NCI-H146 (cell line): ENCODE data around the gene A2M.

Experiments used
- DNase-seq: peaks from one replicate; lab custom pipeline; 2025; lab: John Stamatoyannopoulos, UW

The A2M gene

GRCh38 chr12:9099552-9100190 is 16.0 kb downstream of the A2M start:
- DNase-seq, result no peak

GRCh38 chr12:9098463-9099026 is 17.2 kb downstream of the A2M start:
- no peak for DNase-seq

- no peak for DNase-seq
Measured at GRCh38 chr12:9098115-9098452, 17.6 kb downstream of the A2M start.

DNA sequence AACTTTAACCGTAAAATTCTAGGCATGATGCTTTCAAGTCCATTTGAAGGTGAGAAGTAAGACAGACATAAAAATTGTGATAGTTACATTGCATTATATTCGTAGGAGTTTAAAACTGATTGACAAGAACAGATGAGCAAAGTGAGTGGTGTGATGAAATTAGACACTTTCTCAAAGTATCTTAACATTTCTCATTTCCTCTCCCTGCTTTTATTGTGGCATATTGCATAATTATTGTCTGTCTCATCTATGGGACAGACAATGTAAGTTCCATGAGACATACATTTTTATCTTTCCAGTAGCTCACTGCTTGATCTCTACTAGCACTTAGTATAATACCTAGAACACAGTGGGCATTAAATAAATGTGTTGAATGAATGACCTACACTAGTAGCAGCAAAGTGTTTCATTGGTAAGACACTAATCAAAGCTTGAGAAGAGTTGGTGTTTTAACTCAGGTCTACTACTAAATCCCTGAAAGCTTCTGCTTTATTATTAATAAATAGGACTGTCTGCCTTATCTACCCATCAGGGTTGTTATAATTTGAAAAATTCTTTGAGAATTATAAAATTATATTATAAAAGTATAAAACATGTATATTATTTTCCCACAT is 19.0 kb downstream of the A2M start:
- no peak for DNase-seq

GRCh38 chr12:9095322-9095721 is 20.4 kb downstream of the A2M start:
- no peak for DNase-seq

GRCh38 chr12:9094512-9095206 is 21.1 kb downstream of the A2M start:
- no peak for DNase-seq

DNA sequence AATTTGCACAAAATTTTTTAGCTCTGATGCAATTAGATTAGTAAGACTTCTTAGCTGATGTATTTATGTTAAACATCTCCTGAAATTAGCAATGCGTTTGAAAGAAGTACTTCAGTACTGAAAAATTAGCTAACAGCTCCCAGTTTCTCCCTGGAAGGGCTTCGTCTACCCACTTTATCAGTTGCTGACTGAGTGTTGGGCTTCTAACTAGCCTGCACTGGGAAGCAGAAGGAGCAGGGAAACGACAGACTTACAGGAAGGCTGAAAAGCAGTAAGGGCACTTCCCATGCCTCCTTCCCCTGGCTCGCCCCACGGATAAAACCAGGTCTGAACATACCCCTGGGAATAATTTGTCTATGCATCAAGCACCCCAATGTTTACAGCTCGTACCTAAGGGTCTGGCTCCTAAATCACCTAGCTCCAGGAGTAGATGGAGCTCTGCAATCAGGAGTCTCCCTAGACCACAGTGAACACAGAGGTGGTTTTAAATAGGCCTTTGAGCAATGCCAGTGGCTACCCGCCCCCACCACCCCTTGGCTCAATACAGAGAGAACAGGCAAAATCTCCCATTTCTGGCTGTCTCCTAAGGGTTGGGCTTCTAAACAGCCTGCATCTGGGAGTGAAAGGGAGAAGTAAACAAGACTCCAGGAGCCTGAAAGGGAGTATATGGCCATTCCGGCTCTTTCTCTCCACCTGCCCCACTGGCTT is 23.7 kb downstream of the A2M start:
- DNase-seq, result no peak

DNA sequence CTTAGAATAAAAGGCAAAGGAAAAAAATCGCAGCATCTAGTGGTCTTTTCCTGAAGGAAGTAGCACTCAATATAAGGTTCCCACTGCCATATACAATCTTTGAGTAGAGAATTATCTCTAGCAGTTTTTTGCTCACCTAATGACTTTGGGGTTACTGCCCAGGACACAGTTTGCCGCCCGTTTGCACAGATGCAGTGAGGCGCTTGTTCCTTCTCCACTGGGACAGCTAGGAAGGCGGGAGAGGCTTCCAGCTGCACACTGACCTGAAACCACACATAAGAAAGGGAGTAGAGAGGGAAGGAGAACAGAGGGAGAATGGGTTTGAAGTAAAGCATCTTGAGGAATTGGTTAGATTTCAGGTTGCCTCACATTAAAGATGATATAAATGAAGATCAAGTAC is 25.5 kb downstream of the A2M start:
- DNase-seq, result no peak

DNA sequence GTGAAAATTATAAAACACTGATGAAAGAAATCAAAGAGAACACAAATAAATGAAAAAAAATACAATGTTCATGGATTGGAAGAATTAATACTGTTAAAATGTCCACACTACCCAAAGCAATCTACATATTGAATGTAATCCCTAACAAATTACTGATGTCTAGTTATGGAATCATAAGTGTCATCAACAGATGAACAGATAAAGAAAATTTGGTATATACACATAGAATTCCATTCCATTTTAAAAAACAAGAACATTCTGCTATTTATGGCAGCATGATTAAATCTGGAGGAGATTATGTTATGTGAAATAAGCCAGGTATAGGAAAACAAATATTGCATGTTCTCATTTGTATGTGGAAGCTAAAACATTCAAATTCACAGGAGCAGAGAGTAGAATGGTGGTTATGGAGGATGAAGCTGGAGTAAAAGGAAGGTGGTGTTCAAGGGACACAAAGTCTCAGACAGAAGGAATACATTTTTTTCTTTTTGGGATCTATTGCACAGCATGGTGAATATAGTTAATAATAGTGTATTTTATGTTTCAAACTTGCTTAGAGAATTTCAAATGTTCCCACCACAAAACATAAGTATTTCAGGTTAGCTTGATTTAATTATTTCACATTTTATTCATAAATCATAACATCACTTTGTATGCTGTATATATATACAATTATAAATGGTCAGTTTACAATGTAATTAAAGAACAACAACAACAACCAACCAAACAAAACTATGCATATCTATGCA is 28.5 kb downstream of the A2M start:
- DNase-seq, result no peak

DNA sequence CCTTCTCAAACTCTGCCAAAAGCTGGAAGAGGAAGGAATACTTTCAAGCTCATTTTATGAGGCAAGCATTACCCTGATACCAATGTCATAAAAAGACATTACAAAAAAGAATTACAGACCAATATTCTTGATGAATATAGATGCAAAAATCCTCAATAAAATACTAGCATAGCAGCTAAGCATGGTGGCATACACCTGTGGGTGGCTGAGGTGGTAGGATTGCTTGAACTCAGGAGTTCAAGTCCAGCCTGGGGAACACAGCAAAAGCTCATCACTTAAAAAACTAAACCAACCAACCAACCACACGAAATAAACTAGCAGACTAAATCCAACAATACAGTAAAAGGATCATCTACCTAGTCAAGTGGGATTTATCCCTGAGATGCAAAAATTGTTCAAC is 29.6 kb downstream of the A2M start:
- no peak for DNase-seq

DNA sequence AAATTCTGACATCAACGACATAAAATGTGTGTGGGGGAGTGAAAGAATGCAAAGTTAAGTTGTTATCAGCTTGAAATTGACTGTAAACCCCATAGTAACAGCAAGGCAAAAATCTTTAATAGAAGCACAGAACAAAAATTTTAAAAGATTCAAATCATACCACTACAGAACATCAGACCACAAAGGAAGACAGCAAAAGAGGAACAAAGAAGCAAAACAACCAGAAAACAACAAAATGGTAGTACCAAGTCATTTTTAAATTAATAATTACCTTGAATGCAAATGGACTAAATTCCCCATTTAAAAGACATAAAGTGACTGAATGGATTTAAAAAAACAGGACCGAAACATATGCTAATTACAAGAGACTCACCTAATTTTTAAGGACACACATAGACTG is 31.3 kb downstream of the A2M start:
- DNase-seq, result no peak

DNA sequence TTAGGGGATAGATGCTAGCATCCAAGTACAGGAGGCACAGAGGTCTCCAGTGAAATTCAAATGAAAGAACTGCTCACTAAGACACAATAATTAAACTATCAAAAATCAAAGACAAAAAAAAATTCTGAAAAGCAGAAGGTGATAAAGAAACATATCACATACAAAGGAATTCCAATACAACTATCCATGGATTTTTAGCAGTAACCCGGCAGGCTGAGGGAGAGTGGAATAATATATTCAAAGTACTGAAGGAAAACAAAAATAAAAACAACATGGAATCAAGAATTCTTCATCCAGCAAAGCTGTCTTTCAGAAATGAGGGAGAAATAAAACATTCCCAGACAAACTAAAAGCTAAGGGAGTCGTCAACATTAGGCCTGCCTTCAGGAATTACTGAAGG is 31.9 kb downstream of the A2M start:
- DNase-seq, result no peak

DNA sequence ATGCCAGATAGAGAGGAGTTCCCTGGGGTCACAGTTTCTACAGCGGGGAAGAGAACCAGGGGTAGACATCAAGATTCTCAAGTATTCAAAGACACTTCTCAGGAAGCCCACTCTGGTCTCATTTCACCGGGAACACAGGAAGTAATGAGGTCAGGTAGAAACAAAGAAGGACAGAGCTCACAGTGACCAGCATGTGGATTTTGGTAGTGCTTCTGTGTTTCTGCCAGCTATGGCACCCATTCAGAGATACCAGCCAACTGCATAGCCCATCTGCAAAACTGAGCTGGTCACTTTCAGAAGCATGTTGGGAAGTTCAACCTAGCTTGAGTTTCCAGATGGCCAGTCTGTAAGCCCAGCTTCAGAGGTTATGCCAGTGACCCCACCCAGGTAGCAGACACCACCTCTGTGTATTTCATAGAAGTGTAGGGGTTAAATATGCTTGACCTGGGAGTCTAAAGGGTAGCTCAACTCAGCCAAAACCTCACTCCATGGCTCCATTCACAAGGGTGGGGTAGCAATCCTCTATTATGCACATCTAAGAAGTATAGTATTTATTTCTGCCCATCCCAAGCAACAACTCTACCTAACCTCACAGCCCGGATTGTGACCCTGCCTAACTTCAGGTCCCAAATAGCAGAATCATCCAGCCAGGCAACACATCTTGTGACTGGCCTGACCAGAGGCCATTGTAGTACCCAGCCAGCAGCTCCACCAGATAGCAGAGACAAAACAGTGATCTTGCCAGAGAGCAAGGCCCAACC is 33.9 kb downstream of the A2M start:
- no peak for DNase-seq

DNA sequence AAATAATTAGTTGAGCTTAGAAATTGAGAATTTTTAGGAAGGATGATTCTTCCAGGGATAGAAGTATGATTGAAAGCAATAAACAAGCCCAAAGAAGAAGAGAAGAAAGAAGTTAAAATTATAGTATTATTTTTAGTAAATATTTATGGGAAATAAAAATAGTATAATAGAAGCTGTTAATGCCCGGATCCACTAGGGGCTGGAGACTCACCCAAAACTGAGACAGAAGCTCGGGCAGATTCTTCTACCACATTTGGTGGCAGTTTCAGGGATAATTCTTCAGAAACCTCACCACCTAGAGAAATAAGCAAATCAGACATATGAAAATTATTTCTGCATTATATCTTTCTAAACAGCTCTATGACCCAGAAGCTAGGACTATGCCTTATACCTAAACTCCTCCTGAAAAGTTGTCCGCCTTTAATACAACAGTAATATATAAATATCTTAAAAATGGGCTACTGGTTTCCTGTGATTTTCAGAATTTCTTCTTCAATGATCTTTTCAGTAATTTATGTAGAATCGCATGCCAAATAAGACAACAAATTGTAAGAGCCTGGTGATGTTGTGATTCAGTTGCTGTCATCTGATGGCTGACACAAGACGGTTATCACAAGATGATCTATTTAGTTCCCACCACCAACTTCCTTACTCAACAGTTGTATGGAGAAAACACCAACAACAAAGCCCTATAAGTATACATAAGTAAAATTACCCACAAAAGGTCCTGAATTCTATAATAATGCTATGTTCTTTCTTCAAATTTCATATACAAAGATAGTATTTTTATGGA is 35.6 kb downstream of the A2M start:
- no peak for DNase-seq

- DNase-seq, result no peak
Measured at GRCh38 chr12:9079082-9079481, 36.6 kb downstream of the A2M start.

- DNase-seq, result no peak
Measured at GRCh38 chr12:9077152-9078031, 38.3 kb downstream of the A2M start.

GRCh38 chr12:9076733-9077132 is 39.0 kb downstream of the A2M start:
- no peak for DNase-seq

- no peak for DNase-seq
Measured at GRCh38 chr12:9075138-9075535, 40.6 kb downstream of the A2M start.

DNA sequence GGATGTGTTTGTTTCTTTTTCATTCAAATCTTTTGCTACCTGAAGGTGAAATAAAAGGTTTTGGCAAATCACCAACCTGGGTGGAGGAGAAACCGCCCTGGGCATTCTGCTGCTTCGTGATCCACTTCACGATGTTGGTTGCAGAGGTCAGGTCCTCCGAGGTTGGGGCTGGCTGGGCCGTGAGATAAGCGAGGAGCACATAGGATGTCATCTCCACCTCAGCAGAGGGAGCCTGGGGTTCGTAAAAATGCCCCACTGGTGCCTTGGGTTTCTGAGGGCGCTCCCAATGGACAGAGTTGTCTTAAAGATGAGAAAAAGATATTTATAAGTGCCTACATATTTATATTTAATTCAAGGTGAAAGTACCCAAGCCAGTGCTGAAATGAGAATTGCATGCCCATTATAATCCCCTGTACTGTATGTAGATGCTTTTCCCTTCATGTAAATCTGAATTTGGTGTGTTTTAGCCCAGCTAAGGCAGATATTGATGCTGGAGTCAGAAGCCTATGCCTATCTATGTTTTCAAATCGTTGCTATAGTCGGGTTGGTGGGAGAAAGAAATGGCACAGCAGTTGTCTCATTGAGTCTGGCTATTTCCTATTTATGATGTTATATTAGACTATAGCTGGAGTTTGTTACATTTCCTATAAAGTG is 41.1 kb downstream of the A2M start:
- no peak for DNase-seq
